NCI-H526 treated with DMSO at 0.1 percent for 48 hours (cell line): ENCODE data around the gene SMYD3.
"Not testable (repeated sequence)": the region's sequence is repeated elsewhere in the genome, so short reads cannot be mapped to it uniquely, and the experiment has no call there.

ENCODE experiments used
- DNase-seq: peaks from one replicate; lab custom pipeline; 2025; lab: John Stamatoyannopoulos, UW

The SMYD3 gene

GRCh38 chr1:246029616-246030015, 477.5 kb downstream of the SMYD3 start:
- DNase-seq = no peak

- DNase-seq = not testable (repeated sequence)
These were observed 483.0 kb downstream of the SMYD3 start for GRCh38 chr1:246024118-246024517.

- DNase-seq = no peak
These were observed 486.7 kb downstream of the SMYD3 start for GRCh38 chr1:246020211-246020954.

GRCh38 chr1:246018146-246018545, 488.9 kb downstream of the SMYD3 start:
- no peak for DNase-seq

- DNase-seq = peak; percentile 27
These were observed 494.7 kb downstream of the SMYD3 start for GRCh38 chr1:246012341-246012740.

- DNase-seq = no peak
These were observed 496.7 kb downstream of the SMYD3 start for GRCh38 chr1:246010386-246010785.

- DNase-seq = peak; percentile 50
These were observed 498.7 kb downstream of the SMYD3 start for GRCh38 chr1:246008363-246008831.

GRCh38 chr1:246005067-246005466, 502.0 kb downstream of the SMYD3 start:
- no peak for DNase-seq

GRCh38 chr1:246004301-246004700, 502.8 kb downstream of the SMYD3 start:
- no peak for DNase-seq

- no peak for DNase-seq
These were observed 503.7 kb downstream of the SMYD3 start for GRCh38 chr1:246003442-246003730.

GRCh38 chr1:246002725-246003441, 504.2 kb downstream of the SMYD3 start:
- DNase-seq = peak; percentile 59

- DNase-seq = no peak
These were observed 505.2 kb downstream of the SMYD3 start for GRCh38 chr1:246001837-246002230.

GRCh38 chr1:246001142-246001836, 505.8 kb downstream of the SMYD3 start:
- no peak for DNase-seq

- no peak for DNase-seq
These were observed 506.5 kb downstream of the SMYD3 start for GRCh38 chr1:246000638-246001015.

GRCh38 chr1:245999697-246000637, 507.1 kb downstream of the SMYD3 start:
- no peak for DNase-seq

- DNase-seq = no peak
These were observed 509.4 kb downstream of the SMYD3 start for GRCh38 chr1:245997471-245998258.

GRCh38 chr1:245996811-245997210, 510.3 kb downstream of the SMYD3 start:
- peak; percentile 29 for DNase-seq

GRCh38 chr1:245995474-245995873, 511.6 kb downstream of the SMYD3 start:
- no peak for DNase-seq

- DNase-seq = no peak
These were observed 515.8 kb downstream of the SMYD3 start for GRCh38 chr1:245991266-245991665.

GRCh38 chr1:245990315-245991022, 516.6 kb downstream of the SMYD3 start:
- no peak for DNase-seq
